LHCN-M2 (cell line): ENCODE data around the gene GAMT. TPM values are rescaled to one million over a fixed set of nuclear protein-coding genes. Genes with fewer than 3 reads are reported as not detected.

Source experiments
- DNase-seq: peaks from one replicate; pipeline ENCODE4 v3.0.0-alpha.2; 2012; ENCODE audit warnings: low read depth
- total RNA-seq: library from RNA; depleted of rRNA; stranded (reverse); fragments of >200 nt; gene quantifications from 2 replicates; pipeline ENCODE4 v1.2.3, GENCODE V29; 2014

GAMT gene
- total RNA-seq, 1 experiment from 2014 or later: 100 TPM

DNA sequence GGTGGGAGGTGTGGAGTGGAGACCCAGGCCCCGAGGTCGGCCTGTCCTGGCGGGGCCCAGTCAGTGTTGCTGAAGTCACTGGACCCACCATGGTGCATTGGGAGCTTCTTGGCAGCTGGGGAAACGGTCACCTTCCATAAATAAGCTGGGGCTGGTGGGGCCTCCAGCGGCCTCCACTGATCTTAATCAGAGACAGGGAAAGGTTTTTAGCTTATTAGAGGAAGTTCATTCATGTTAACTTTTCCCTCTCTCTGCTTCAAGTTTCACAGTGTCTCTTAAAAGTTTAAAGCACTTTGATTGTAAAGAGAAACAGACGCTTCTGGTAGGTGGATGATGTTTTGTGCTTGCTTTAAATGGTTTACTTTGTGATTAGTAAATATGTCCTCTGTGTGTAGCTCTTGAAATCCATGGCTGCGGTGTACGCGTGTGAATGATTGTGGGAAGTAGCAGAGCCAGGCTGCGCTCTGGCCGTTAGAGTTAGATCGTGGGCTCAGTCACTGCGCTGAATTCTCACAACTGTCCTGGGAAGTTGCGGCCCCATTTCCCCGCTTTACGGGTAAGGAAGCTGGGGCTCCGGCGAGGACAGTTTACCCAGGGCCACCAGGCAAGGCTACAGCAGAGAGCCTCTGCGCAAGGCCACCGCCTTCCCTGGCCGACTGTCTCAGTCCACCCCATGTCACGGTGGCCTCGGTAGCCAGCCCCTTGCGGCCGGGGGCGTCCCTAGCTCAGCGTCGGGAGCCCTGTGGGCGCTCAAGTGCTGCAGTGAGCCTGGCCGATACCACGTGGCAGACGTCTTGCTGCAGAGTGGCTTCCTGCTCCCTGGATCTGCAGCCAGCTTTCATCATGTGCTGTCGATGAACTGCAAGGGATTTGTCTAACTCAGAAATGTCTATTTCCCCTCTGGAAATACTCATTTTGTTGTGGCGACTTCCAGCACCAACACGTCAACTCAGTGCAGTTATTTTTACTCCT, 34.2 kb downstream of the GAMT start:
- no peak for DNase-seq

DNA sequence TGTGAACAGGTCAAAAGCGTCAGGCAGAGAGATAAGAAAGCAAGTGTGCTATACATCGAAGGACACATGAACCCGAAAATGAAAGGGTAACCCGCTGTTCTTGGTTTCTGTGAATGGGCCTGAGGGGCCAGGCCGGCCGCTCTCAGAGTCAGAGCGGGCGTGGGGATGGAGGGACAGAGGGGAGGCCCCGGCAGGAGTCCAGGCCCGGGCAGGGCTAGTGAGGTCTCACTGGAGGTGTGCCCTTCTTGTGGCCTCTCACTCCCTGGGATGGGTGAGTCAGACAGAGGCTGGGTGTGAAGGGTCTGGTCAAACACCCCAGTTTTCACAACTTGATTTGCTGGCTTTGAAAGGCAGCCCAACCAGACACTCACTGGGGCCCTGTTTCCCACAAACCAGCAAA, 35.0 kb downstream of the GAMT start:
- DNase-seq: no peak

DNA sequence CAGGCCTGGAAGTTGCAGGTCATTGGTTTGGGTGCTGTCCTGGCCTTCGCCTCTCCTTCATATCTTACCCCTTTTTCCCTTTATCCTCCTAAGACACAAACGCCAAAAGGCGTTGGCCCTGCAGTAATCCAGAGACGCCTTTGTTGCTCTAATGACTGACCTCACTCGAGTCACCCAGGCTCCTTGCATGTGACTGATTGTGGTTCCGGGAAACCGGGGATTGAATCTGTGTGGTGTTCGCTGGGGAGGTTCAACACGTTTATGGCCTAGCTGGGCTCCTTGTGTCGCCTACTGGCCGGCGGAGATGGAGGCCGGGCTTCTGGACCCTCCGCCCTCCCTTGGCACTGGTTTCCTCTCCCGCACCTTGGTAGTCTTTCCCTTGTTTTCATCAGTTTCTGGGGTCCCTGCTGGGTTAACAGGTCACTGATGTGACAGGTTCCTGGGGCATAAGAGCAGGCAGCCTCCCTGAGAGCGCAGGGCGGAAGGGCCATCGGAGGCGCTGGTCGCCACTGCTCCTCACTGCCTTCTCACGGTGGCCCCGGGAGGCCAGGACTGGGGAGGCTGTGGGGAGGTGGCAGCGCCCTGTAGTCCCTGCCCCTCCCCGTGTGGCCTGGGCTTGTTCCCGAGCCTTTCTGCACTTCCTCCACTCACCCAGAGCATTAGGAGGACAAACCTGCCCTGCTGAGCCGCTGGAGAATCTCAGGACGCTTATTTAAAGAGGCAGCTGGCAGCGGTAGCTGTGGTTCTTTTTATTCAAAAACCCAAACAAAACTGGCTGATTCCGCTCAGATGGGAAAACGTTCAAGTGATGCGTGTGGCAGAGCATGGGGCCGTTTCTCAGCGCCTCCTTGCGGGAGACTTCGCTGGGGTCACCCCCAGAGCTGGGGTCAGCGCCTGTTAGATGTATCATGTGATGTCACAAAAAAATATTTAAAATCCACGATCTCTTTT, 35.7 kb downstream of the GAMT start:
- no peak for DNase-seq

GRCh38 chr19:1364070-1364704, 37.2 kb downstream of the GAMT start:
- DNase-seq: no peak

- DNase-seq: no peak
Observed at GRCh38 chr19:1363599-1363998, 37.7 kb downstream of the GAMT start.

- no peak for DNase-seq
Observed at GRCh38 chr19:1362387-1363257, 38.7 kb downstream of the GAMT start.

- peak; percentile 70 for DNase-seq
Observed at GRCh38 chr19:1361601-1362386, 39.5 kb downstream of the GAMT start.

GRCh38 chr19:1360818-1361461, 40.4 kb downstream of the GAMT start:
- peak; percentile 62 for DNase-seq

GRCh38 chr19:1360126-1360817, 41.1 kb downstream of the GAMT start:
- DNase-seq: no peak

DNA sequence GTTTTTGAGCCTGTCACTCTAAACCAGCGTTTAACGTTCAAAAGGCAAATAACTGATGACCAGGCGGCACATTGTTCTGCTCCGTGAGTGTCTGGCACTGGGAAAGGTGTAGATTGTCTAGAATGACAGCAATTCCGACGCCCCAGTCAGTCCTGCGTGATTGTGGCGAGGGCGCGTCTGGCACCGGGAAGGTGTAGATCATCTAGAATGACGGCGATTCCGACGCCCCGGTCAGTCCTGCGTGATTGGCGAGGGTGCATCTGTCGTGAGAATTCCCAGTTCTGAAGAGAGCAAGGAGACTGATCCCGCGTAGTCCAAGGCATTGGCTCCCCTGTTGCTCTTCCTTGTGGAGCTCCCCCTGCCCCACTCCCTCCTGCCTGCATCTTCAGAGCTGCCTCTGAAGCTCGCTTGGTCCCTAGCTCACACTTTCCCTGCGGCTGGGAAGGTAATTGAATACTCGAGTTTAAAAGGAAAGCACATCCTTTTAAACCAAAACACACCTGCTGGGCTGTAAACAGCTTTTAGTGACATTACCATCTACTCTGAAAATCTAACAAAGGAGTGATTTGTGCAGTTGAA, 43.7 kb downstream of the GAMT start:
- DNase-seq: no peak

DNA sequence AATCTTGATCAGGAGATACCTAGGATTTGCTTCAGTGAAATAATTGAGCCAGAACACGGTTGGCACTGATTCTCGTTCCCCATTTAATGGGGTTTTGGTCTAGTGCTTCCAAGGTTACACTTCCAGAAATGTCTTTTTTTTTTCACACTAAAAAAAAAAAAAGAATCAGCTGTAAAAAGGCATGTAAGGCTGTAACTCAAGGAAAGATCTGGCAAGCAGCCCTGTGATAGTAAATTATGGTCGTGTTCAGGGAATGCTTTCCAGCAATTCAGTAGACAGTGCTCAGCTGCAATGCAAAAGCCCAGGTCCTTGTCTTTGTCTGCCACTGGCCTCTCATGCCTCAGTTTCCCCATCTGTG, 44.9 kb downstream of the GAMT start:
- DNase-seq: no peak

DNA sequence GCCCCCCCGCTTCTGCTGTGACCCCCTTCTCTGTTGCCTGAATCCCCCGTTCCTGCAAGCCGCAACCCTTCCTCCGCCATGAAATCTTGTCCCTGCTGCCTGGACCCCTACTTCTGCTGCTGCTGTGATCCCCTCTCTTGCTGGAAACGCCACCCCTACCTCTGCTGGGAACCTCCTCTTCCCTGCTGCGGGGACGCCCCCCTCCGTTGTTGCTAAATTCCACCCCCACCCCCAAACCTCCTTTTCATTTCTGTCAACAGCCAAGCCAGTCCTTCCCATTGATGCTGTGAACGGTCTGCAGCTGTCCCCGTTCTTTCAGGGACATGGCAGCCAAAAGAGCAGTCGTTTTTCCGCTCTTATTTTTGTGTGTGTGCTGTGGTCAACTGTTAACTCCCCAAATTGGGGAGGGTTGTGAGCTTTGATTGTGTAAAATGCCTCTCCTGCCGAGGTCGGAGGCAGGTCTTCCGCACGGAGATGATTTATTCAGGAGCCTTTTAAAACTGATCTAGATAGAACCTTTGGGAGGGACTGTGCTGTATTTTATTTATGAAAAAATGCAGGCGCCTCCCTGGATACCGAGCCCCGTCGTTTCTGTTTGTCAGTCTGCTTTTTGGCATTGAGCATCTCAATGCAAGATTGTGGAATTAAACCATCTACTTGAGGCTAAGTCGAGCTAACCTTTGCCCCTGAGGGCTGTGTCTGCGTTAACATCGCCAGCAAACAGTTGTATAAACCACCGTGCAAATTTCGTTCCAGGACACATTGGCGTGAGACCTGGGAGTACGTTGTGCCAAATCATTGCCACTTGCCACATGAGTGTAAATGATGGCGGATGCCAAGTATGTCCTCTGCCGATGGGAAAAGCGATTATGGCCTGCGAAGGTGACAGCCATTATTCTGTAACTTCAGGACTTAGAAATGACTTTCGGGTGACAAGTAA, 45.5 kb downstream of the GAMT start:
- peak; percentile 62 for DNase-seq

DNA sequence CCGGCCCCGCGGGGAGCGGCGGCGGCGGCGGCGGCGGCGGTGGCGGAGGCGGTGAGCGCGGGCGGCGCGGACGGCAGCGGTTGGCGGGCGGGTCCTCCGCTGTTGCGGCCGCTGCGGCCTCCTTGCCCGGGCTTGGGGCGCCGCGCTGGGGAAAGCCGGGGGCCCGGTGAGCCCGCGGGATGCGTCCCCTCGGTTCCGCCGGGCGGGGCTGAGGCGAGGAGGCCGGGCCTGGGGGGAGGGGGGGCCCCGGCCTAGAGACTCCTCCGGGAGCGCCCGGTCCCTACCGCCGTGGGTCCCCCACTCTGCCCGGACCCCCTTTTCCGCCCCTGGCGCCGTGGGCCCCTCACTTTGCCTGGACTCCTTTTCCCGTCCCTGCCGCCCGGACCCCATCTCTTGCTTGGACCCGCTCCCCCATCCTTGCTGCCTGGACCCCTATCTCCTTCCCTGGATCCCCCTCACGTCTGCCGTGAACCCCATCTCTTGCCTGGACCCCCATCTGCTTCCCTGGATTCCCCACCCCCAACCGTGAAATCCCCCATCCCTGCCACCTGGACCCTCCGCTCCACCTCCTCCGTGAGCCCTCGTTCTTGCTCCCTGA, 46.3 kb downstream of the GAMT start:
- DNase-seq: no peak

DNA sequence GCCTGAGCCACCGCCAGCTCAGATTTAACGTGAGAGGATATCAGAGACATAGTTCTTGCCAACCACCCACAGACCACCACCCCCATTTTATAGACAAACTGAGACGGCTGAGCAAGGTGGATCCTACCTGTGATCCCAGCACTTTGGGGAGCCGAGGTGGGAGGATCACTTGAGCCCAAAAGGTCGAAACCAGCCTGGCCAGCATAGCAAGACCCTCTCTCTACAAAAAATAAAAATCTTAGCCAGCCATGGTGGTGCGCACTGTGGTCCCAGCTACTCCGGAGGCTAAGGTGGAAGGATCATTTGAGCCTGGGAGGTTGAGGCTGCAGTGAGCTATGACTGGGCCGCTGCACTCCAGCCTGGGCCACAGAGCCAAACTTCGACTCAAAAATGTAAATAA, 48.2 kb downstream of the GAMT start:
- DNase-seq: no peak

DNA sequence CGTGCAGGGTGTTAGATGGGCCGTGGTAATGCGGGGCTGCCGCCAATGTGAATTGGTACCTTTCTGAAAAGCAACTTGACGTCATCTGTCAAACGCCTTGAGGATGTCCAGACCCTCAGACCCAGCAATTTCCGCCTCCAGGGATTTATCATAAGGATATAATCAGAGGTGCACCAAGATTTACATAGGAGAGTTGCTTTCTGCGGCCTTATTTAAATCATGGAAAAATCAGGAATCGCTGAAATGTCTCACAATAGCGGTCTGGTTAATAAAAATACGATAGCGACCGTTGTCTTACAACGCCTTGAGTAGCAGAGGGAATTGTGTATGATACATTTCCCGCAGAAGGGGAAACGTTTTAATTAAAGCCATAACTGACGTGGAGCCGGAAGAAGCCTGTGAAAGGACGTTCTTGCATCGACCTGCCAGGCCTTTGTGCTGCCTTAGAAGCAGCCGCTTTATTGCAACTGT, 49.9 kb downstream of the GAMT start:
- DNase-seq: no peak

DNA sequence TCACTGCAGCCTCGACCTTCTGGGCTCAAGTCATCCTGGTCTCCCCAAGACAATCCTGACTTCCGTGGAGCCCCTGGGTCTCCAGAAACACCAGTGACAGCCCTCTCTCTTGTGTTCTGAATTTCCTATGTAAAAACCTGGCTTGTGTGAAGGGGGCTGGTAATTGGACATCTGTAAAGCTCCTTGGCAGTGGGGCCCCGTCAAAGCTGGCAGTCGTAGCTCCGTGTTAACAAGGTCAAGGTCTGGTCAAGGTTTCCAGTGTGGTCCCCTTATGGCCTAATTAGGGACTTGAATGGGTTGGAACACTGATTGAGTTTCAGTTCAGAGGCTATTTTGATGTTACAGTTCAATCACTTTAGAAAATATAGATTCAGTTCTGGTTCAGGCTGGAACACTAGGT, 50.5 kb downstream of the GAMT start:
- no peak for DNase-seq

DNA sequence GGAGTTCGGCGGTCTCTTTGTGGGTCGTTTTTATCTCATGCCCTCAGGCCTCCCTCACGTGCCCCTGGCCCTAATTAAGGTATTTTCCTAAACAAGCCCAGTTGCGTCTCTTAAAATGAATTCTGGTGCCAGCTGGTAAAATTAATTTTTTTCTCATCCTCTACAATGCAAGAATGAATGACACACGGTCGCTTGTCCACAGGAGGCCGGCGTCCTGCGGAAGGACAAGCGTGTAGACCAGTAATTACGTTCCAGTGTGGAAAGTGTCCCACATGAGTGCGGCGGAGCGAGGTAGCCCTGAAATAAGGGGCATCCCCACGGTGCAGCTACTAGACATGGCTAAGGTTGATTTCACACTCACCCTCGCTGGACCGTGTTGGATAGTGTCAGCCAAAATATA, 52.1 kb downstream of the GAMT start:
- no peak for DNase-seq
